HEK293T (cell line): ENCODE results near the gene SRD5A1.

Experiments
- BHLHE40 ChIP-seq: fragments of 450-650 bp; IDR thresholded peaks from 2 replicates; pipeline ENCODE4 v1.6.1; 2016; ENCODE audit warnings: mild to moderate bottlenecking, moderate library complexity, borderline replicate concordance
- CTBP1 ChIP-seq: fragments of 450-650 bp; IDR thresholded peaks from 2 replicates; pipeline ENCODE4 v1.6.1; 2016; ENCODE audit warnings: borderline replicate concordance
- FOXA1 ChIP-seq: fragments of 450-650 bp; IDR thresholded peaks from 2 replicates; pipeline ENCODE4 v1.6.1; 2016; ENCODE audit warnings: mild to moderate bottlenecking
- FOXM1 ChIP-seq: fragments of 450-650 bp; IDR thresholded peaks from 2 replicates; pipeline ENCODE4 v1.6.1; 2017; ENCODE audit warnings: mild to moderate bottlenecking, borderline replicate concordance
- PKNOX1 ChIP-seq: fragments of 450-650 bp; IDR thresholded peaks from 2 replicates; pipeline ENCODE4 v1.6.1; 2016

GRCh38 chr5:6704361-6704851 is 71.2 kb downstream of the SRD5A1 start:
- no peak for TF ChIP-seq BHLHE40
- no peak for TF ChIP-seq PKNOX1
- TF ChIP-seq FOXM1: no peak
- no peak for TF ChIP-seq CTBP1
- no peak for TF ChIP-seq FOXA1
